NCI-H2081 treated with DMSO at 0.1 percent for 48 hours (cell line): ENCODE data around the gene PML.
"Not testable (repeated sequence)": the region's sequence is repeated elsewhere in the genome, so short reads cannot be mapped to it uniquely, and the experiment has no call there.

ENCODE experiments used
- DNase-seq: peaks from one replicate; lab custom pipeline; 2025; lab: John Stamatoyannopoulos, UW

PML gene

GRCh38 chr15:73959012-73959581, 35.4 kb upstream of the PML start:
- DNase-seq: no peak

- no peak for DNase-seq
These were observed 34.7 kb upstream of the PML start for GRCh38 chr15:73959801-73960200.

- not testable (repeated sequence) for DNase-seq
These were observed 33.9 kb upstream of the PML start for GRCh38 chr15:73960472-73961070.

- no peak for DNase-seq
These were observed 32.1 kb upstream of the PML start for GRCh38 chr15:73962433-73962832.

GRCh38 chr15:73964736-73965093, 29.8 kb upstream of the PML start:
- DNase-seq: no peak

GRCh38 chr15:73965094-73965757, 29.3 kb upstream of the PML start:
- no peak for DNase-seq

- DNase-seq: no peak
These were observed 28.8 kb upstream of the PML start for GRCh38 chr15:73965758-73966113.

- no peak for DNase-seq
These were observed 26.1 kb upstream of the PML start for GRCh38 chr15:73968461-73968860.

- DNase-seq: no peak
These were observed 25.3 kb upstream of the PML start for GRCh38 chr15:73969151-73969759.

GRCh38 chr15:73972984-73973682, 21.4 kb upstream of the PML start:
- no peak for DNase-seq

GRCh38 chr15:73973683-73974200, 20.8 kb upstream of the PML start:
- not testable (repeated sequence) for DNase-seq

GRCh38 chr15:73975440-73976125, 18.9 kb upstream of the PML start:
- DNase-seq: not testable (repeated sequence)

- DNase-seq: no peak
These were observed 15.6 kb upstream of the PML start for GRCh38 chr15:73978896-73979295.

GRCh38 chr15:73979636-73980035, 14.9 kb upstream of the PML start:
- no peak for DNase-seq

- no peak for DNase-seq
These were observed 12.7 kb upstream of the PML start for GRCh38 chr15:73981761-73982221.

- DNase-seq: no peak
These were observed 12.1 kb upstream of the PML start for GRCh38 chr15:73982222-73982962.

- no peak for DNase-seq
These were observed 11.2 kb upstream of the PML start for GRCh38 chr15:73983211-73983727.

GRCh38 chr15:73983773-73984172, 10.7 kb upstream of the PML start:
- no peak for DNase-seq

- no peak for DNase-seq
These were observed 10.1 kb upstream of the PML start for GRCh38 chr15:73984208-73984979.
